ES-I3 (cell line): ENCODE data around the gene TMEM164.

Source experiments
- H3K36me3 ChIP-seq: 2 replicates; pipeline ENCODE4 v1.6.1; 2013; ENCODE audit warnings: mild to moderate bottlenecking, low read length, control low read depth, moderate library complexity; ENCODE audit not compliant: insufficient read depth
- H3K4me1 ChIP-seq: 2 replicates; pipeline ENCODE4 v1.6.1; 2013; ENCODE audit warnings: mild to moderate bottlenecking, control low read depth, low read length; ENCODE audit not compliant: insufficient read depth
- H3K9ac ChIP-seq: 2 replicates; pipeline ENCODE4 v1.6.1; 2013; ENCODE audit warnings: low read depth, mild to moderate bottlenecking, low read length, moderate library complexity
- H3K9me3 ChIP-seq: 2 replicates; pipeline ENCODE4 v1.6.1; 2013; ENCODE audit warnings: mild to moderate bottlenecking, low read length, moderate library complexity; ENCODE audit not compliant: control insufficient read depth, insufficient read depth

Gene TMEM164

GRCh38 chrX:110059410-110059809, 56.5 kb downstream of the TMEM164 start:
- Histone ChIP-seq H3K9ac (no peak overlapping the region), H3K9me3 (no peaks in the 10 kb centered on the region), H3K4me1 (peaks cover 3% of the 10 kb centered on the region; the same call in 1 of the 2 replicates), H3K36me3 (no peaks in the 10 kb centered on the region)

- H3K9me3 ChIP-seq = no peaks in the 10 kb centered on the region
- H3K9ac ChIP-seq = no peak overlapping the region
- no peaks in the 10 kb centered on the region for H3K36me3 ChIP-seq
- H3K4me1 ChIP-seq = peaks cover 3% of the 10 kb centered on the region; the same call in 1 of the 2 replicates
Measured at GRCh38 chrX:110060317-110060716, 57.4 kb downstream of the TMEM164 start.

GRCh38 chrX:110060846-110061537, 58.1 kb downstream of the TMEM164 start:
- Histone ChIP-seq H3K36me3 (no peaks in the 10 kb centered on the region), H3K4me1 (peaks cover 3% of the 10 kb centered on the region; the same call in 1 of the 2 replicates), H3K9ac (no peak overlapping the region)

GRCh38 chrX:110062919-110063318, 60.0 kb downstream of the TMEM164 start:
- Histone ChIP-seq H3K9me3 (no peaks in the 10 kb centered on the region), H3K36me3 (no peaks in the 10 kb centered on the region), H3K4me1 (no peaks in the 10 kb centered on the region), H3K9ac (no peak overlapping the region)

More at GRCh38 chrX:110060846-110061537, 58.1 kb downstream of the TMEM164 start:
- no peaks in the 10 kb centered on the region for H3K9me3 ChIP-seq

GRCh38 chrX:110066488-110067225, 63.7 kb downstream of the TMEM164 start:
- no peak overlapping the region for H3K9ac ChIP-seq
- no peaks in the 10 kb centered on the region for H3K4me1 ChIP-seq

GRCh38 chrX:110070970-110071369, 68.1 kb downstream of the TMEM164 start:
- Histone ChIP-seq H3K9me3 (no peaks in the 10 kb centered on the region; the same call in none of the 2 replicates), H3K36me3 (no peaks in the 10 kb centered on the region), H3K9ac (no peak overlapping the region), H3K4me1 (no peaks in the 10 kb centered on the region)

More at GRCh38 chrX:110066488-110067225, 63.7 kb downstream of the TMEM164 start:
- Histone ChIP-seq H3K36me3 (no peaks in the 10 kb centered on the region), H3K9me3 (no peaks in the 10 kb centered on the region)

GRCh38 chrX:110081320-110081719, 78.4 kb downstream of the TMEM164 start:
- Histone ChIP-seq H3K4me1 (no peaks in the 10 kb centered on the region), H3K36me3 (no peaks in the 10 kb centered on the region), H3K9me3 (no peaks in the 10 kb centered on the region), H3K9ac (no peak overlapping the region)

- H3K36me3 ChIP-seq = no peaks in the 10 kb centered on the region
- no peaks in the 10 kb centered on the region for H3K4me1 ChIP-seq
- no peaks in the 10 kb centered on the region for H3K9me3 ChIP-seq
- H3K9ac ChIP-seq = no peak overlapping the region
Measured at GRCh38 chrX:110081740-110082139, 78.8 kb downstream of the TMEM164 start.

GRCh38 chrX:110082161-110082560, 79.2 kb downstream of the TMEM164 start:
- Histone ChIP-seq H3K36me3 (no peaks in the 10 kb centered on the region), H3K9ac (no peak overlapping the region), H3K9me3 (no peaks in the 10 kb centered on the region), H3K4me1 (no peaks in the 10 kb centered on the region)

GRCh38 chrX:110086162-110086915, 83.4 kb downstream of the TMEM164 start:
- no peaks in the 10 kb centered on the region for H3K4me1 ChIP-seq
- H3K36me3 ChIP-seq = no peaks in the 10 kb centered on the region
- no peak overlapping the region for H3K9ac ChIP-seq
- no peaks in the 10 kb centered on the region for H3K9me3 ChIP-seq

GRCh38 chrX:110086916-110087484, 84.1 kb downstream of the TMEM164 start:
- no peak overlapping the region for H3K9ac ChIP-seq

GRCh38 chrX:110087485-110088356, 84.8 kb downstream of the TMEM164 start:
- Histone ChIP-seq H3K9ac (no peak overlapping the region), H3K36me3 (no peaks in the 10 kb centered on the region), H3K4me1 (no peaks in the 10 kb centered on the region), H3K9me3 (no peaks in the 10 kb centered on the region)

More at GRCh38 chrX:110086916-110087484, 84.1 kb downstream of the TMEM164 start:
- no peaks in the 10 kb centered on the region for H3K36me3 ChIP-seq
- no peaks in the 10 kb centered on the region for H3K4me1 ChIP-seq
- H3K9me3 ChIP-seq = no peaks in the 10 kb centered on the region

GRCh38 chrX:110089656-110090403, 86.9 kb downstream of the TMEM164 start:
- Histone ChIP-seq H3K4me1 (no peaks in the 10 kb centered on the region), H3K9me3 (no peaks in the 10 kb centered on the region), H3K36me3 (no peaks in the 10 kb centered on the region), H3K9ac (no peak overlapping the region)
